T-cell (primary cell): ENCODE results near the gene POU3F1. TPM values are rescaled to one million over a fixed set of nuclear protein-coding genes. Genes with fewer than 3 reads are reported as not detected.

Experiments
- ATAC-seq, 4 experiments: fragments of 200-7000 bp in 3 of 4; fragments of 150-1000 bp in 1 of 4; cut with Tn5 transposase; replicated peaks in 1 of 4; 1 replicate in 3 of 4; 2 replicates in 1 of 4; pipeline ENCODE4 v1.10.0; 2021; ENCODE audit warnings: moderate library complexity in 3 of 4, mild to moderate bottlenecking in 2 of 4, moderate number of reproducible peaks in 1 of 4
- CTCF ChIA-PET, 2 donors: fragments of 300-600 bp; sonication (Branson Sonifier 250); formaldehyde crosslinking; loops; one replicate each; lab custom pipeline; 2022; ENCODE audit warnings: antibody characterized with exemption in 2 of 2; lab: Charles Lee
- POLR2A ChIA-PET, 2 donors: fragments of 300-600 bp; sonication (Branson Sonifier 250); formaldehyde crosslinking; loops; one replicate each; lab custom pipeline; 2022; ENCODE audit warnings: antibody characterized with exemption in 2 of 2; lab: Charles Lee
- DNase-seq, 35 experiments: peaks; one replicate each; pipeline versions ENCODE4 v3.0.0 to v3.0.0-alpha.2; 2013 to 2023
- H3K27ac ChIP-seq: one replicate; pipeline ENCODE4 v1.5.1; 2013; ENCODE audit warnings: low read length
- H3K27me3 ChIP-seq, 2 experiments: replicated peaks in 1 of 2; 1 replicate in 1 of 2; 2 replicates in 1 of 2; pipeline versions ENCODE4 v1.6.1 to v1.7.0; 2013; ENCODE audit warnings: low read length in 1 of 2, mixed read lengths in 1 of 2; ENCODE audit not compliant: control insufficient read depth in 2 of 2, insufficient read depth in 2 of 2; ENCODE audit errors: extremely low read depth in 1 of 2
- H3K36me3 ChIP-seq, 2 donors: 1 replicate in 1 of 2; 2 replicates in 1 of 2; pipeline versions ENCODE4 v1.6.1 to v1.7.0; 2013; ENCODE audit warnings: low read length in 1 of 2; ENCODE audit not compliant: control insufficient read depth in 2 of 2, insufficient read depth in 1 of 2; ENCODE audit errors: extremely low read depth in 1 of 2
- H3K4me1 ChIP-seq, 2 experiments: 1 replicate in 1 of 2; 2 replicates in 1 of 2; pipeline versions ENCODE4 v1.6.1 to v1.7.0; 2013; ENCODE audit warnings: low read length in 2 of 2, mixed read lengths in 1 of 2; ENCODE audit not compliant: insufficient read depth in 2 of 2, control insufficient read depth in 1 of 2; ENCODE audit errors: extremely low read depth in 1 of 2
- H3K4me3 ChIP-seq, 2 donors: 1 replicate in 1 of 2; 2 replicates in 1 of 2; pipeline versions ENCODE4 v1.5.1 to v1.7.0; 2013; ENCODE audit warnings: mild to moderate bottlenecking in 2 of 2, low read length in 1 of 2, moderate library complexity in 1 of 2; ENCODE audit not compliant: control insufficient read depth in 1 of 2; ENCODE audit errors: extremely low read depth in 1 of 2
- H3K9me3 ChIP-seq: 2 replicates; pipeline ENCODE4 v1.7.0; 2013
- H3K27ac Mint-ChIP-seq, 2 donors: one replicate each; pipeline ENCODE4 v1.8.0; 2020 to 2021; ENCODE audit warnings: mild to moderate bottlenecking in 2 of 2, mixed read lengths in 2 of 2
- H3K27me3 Mint-ChIP-seq, 2 donors: one replicate each; pipeline ENCODE4 v1.8.0; 2021 to 2022; ENCODE audit warnings: mixed read lengths in 2 of 2
- H3K36me3 Mint-ChIP-seq: one replicate; pipeline ENCODE4 v1.8.0; 2021; ENCODE audit warnings: mixed read lengths
- H3K4me1 Mint-ChIP-seq, 3 donors: one replicate each; pipeline ENCODE4 v1.8.0; 2020 to 2022; ENCODE audit warnings: mixed read lengths in 3 of 3, mild to moderate bottlenecking in 1 of 3
- H3K4me3 Mint-ChIP-seq, 3 donors: one replicate each; pipeline ENCODE4 v1.8.0; 2020 to 2022; ENCODE audit warnings: mild to moderate bottlenecking in 3 of 3, mixed read lengths in 3 of 3, moderate library complexity in 3 of 3
- H3K9me3 Mint-ChIP-seq, 3 donors: one replicate each; pipeline ENCODE4 v1.8.0; 2020 to 2022; ENCODE audit warnings: mixed read lengths in 3 of 3
- WGBS: methylation state at CpG from one replicate; pipeline ENCODE4 v1.1.5; 2013; ENCODE audit warnings: missing lambda C conversion rate; ENCODE audit not compliant: insufficient coverage; 5-methylcytosine and 5-hydroxymethylcytosine counted together
- total RNA-seq, 35 experiments: library from RNA in 6 of 35; stranded (reverse) in 6 of 35; fragments of 120-200 nt in 1 of 35; gene quantifications; one replicate each; pipeline versions ENCODE4 v1.2.1 to v1.2.4 and lab custom pipeline; 2013 to 2026

POU3F1 gene
- total RNA-seq, 5 donors from 2014 or later (not counting 1 experiment from before 2014, with no cell fraction given): 0.28 to 0.72 (median 0.64) TPM

DNA sequence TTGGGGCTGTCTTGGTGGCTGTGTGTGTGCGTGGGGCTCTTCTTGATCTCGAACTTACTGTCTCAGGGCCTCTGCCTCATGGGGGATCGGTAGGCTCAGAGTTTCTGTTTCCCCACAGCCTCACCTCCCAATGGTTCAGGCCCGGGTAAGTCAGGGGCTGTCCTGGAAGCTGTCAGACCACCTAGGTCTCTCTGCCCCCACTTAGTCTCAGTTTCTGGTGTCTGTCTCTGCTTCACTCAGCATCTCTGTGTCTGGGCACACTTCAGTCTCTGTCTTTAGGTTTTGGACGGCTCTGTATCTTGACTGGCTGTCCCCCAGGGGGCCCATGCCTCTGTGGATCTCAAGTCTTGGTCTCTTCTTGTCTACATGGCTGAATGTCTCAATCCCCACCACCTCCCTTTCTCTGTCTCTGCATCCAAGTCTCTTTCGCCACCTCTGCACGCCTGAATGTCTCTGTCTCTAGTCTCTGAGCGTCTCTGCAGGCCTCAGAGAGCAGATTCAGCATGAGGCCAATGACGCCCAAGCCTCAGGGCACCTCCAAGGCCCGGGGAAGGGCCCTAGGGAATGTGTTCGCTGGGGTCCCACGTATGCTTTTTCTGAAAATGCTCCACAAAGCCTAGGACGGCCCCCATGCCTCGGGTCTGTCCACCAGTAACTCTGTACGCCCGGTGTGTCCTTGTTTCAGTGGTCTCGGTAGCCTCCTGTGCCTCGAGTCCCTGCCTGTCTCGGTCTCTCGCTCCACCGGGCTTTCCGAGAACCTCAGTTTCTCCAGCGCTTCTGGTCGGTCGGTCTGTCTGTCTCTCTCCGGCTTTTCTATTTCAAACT lies 42.1 kb downstream of the POU3F1 start:
- no peaks in the 10 kb centered on the region for H3K36me3 ChIP-seq
- H3K27ac ChIP-seq: peak overlapping the region; percentile 19
- POLR2A ChIA-PET: no interaction called here
- Mint-ChIP-seq H3K4me1 (peaks cover 24 to 55% (median 53%) of the 10 kb centered on the region in 3 donors), H3K9me3 (no peaks in the 10 kb centered on the region), H3K27ac (peak overlapping the region; percentile 68 to 86), H3K4me3 (peak overlapping the region; percentile 76 to 83 (median 77)), H3K36me3 (no peaks in the 10 kb centered on the region), H3K27me3 (peaks cover 0 to 3% of the 10 kb centered on the region in 2 donors)
- H3K9me3 ChIP-seq: no peaks in the 10 kb centered on the region
- ATAC-seq: peak; percentile 9 to 43 (median 16)
- CTCF ChIA-PET: interaction anchor here in 1 of 2 donors (0.6 kb wide), 1 partner anchor 237 kb away, joined by 7 read pairs; no protein-coding TSS in a partner anchor
- peak overlapping the region; percentile 45 to 57 for H3K4me3 ChIP-seq
- peaks cover 0 to 18% of the 10 kb centered on the region in 2 experiments for H3K27me3 ChIP-seq
- 8% methylated on average over 17 of the region's 26 CpGs for WGBS
- peak in 2 of 35 experiments; percentile 24 to 41 for DNase-seq
- peaks cover 0 to 42% of the 10 kb centered on the region in 2 experiments for H3K4me1 ChIP-seq

GRCh38 chr1:38003261-38004250 lies 43.0 kb downstream of the POU3F1 start:
- no peak for ATAC-seq
- peaks cover 0 to 41% of the 10 kb centered on the region in 2 experiments for H3K4me1 ChIP-seq
- Mint-ChIP-seq H3K27ac (peak overlapping the region; percentile 57 to 86), H3K9me3 (no peaks in the 10 kb centered on the region), H3K4me3 (peak overlapping the region; percentile 76 to 83 (median 77)), H3K36me3 (no peaks in the 10 kb centered on the region), H3K27me3 (peaks cover 0 to 3% of the 10 kb centered on the region in 2 donors), H3K4me1 (peaks cover 20 to 55% (median 54%) of the 10 kb centered on the region in 3 donors)
- no peaks in the 10 kb centered on the region for H3K9me3 ChIP-seq
- POLR2A ChIA-PET: interaction anchor here in 1 of 2 donors (0.6 kb wide), 1 partner anchor 313 kb away, joined by 3 read pairs; a partner anchor contains a TSS
- WGBS: 92% methylated on average over 5 of the region's 8 CpGs
- H3K27ac ChIP-seq: no peak overlapping the region
- H3K27me3 ChIP-seq: peaks cover 0 to 21% of the 10 kb centered on the region in 2 experiments
- no peaks in the 10 kb centered on the region for H3K36me3 ChIP-seq
- peak overlapping the region; percentile 45 to 57 for H3K4me3 ChIP-seq
- CTCF ChIA-PET: interaction anchor here (0.6 to 0.8 kb wide), 3 partner anchors 12 to 1089 kb away, joined by 3 to 7 read pairs (median 4); no protein-coding TSS in a partner anchor
- no peak for DNase-seq

GRCh38 chr1:38000529-38001455 lies 45.8 kb downstream of the POU3F1 start:
- Mint-ChIP-seq H3K36me3 (no peaks in the 10 kb centered on the region), H3K4me1 (peaks cover 20 to 57% (median 56%) of the 10 kb centered on the region in 3 donors), H3K4me3 (no peak overlapping the region), H3K9me3 (no peaks in the 10 kb centered on the region), H3K27ac (peak overlapping the region; percentile 94 to 95), H3K27me3 (peaks cover 0 to 3% of the 10 kb centered on the region in 2 donors)
- no peak overlapping the region for H3K4me3 ChIP-seq
- POLR2A ChIA-PET: no interaction called here
- WGBS: 47% methylated on average over 6 of the region's 13 CpGs
- peak overlapping the region; percentile 23 for H3K27ac ChIP-seq
- no peak for ATAC-seq
- H3K9me3 ChIP-seq: no peaks in the 10 kb centered on the region
- H3K27me3 ChIP-seq: peaks cover 0 to 17% of the 10 kb centered on the region in 2 experiments
- H3K4me1 ChIP-seq: peaks cover 0 to 34% of the 10 kb centered on the region in 2 experiments
- CTCF ChIA-PET: interaction anchor here in 1 of 2 donors (0.6 kb wide), 1 partner anchor 506 kb away, joined by 6 read pairs; no protein-coding TSS in a partner anchor
- no peak for DNase-seq
- peaks cover 0 to 2% of the 10 kb centered on the region in 2 donors for H3K36me3 ChIP-seq

GRCh38 chr1:38000233-38000528 lies 46.4 kb downstream of the POU3F1 start:
- ChIA-PET POLR2A (no interaction called here), CTCF (interaction anchor here in 1 of 2 donors (0.6 kb wide), 1 partner anchor 506 kb away, joined by 6 read pairs; no protein-coding TSS in a partner anchor)
- H3K27ac ChIP-seq: peak overlapping the region; percentile 23
- H3K4me3 Mint-ChIP-seq: no peak overlapping the region
- peaks cover 23 to 59% (median 59%) of the 10 kb centered on the region in 3 donors for H3K4me1 Mint-ChIP-seq
- H3K27me3 ChIP-seq: peaks cover 0 to 16% of the 10 kb centered on the region in 2 experiments
- peaks cover under 1 to 34% of the 10 kb centered on the region in 2 experiments for H3K4me1 ChIP-seq
- DNase-seq (no peak), ATAC-seq (no peak)
- H3K27me3 Mint-ChIP-seq: peaks cover 0 to 3% of the 10 kb centered on the region in 2 donors
- no peaks in the 10 kb centered on the region for H3K9me3 ChIP-seq
- peak overlapping the region; percentile 94 to 95 for H3K27ac Mint-ChIP-seq
- no peak overlapping the region for H3K4me3 ChIP-seq
- no peaks in the 10 kb centered on the region for H3K36me3 Mint-ChIP-seq
- no CpG with 5 or more reads among the region's 2 CpGs for WGBS
- peaks cover 0 to 2% of the 10 kb centered on the region in 2 donors for H3K36me3 ChIP-seq
- no peaks in the 10 kb centered on the region for H3K9me3 Mint-ChIP-seq

DNA sequence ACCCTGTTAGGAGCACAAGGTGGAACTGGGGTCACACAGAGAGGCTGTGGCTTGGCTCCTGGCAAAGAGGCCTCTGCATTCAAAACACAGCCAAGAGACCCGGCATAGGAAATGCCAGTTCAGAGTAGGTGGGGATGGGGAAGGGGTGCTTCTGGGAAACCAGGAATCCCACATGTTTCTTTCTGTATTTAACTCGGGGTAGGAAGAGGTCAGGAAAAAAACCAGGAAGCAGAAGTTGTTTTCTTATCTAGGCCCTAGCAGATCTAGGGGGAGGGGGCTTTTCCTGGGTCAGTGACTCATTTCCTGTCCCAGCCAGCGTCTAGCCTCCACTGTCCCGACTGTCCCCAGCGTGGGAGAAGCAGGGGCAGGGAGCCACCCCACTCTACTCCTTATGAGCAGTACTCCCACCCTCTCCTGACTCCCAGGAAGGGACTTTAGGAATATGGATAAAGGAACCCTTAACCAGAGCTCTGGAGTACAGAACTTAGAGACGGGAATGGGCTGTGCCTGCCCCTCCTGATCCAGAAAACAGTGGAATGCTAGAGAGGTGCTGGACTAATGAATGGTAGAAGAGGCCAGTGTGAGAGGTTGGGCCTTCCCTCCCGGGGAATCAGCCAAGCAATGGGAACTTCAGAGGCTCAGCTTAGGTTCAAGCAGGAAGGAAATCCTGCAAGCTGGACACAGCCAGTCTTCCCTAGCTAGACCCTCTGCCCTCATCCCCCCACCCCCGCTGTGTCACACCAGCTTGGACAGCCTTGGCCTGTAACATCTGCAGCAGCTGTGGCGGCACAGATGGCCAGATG lies 47.0 kb downstream of the POU3F1 start:
- Histone ChIP-seq H3K4me1 (peaks cover 4 to 37% of the 10 kb centered on the region in 2 experiments), H3K4me3 (no peak overlapping the region), H3K9me3 (no peaks in the 10 kb centered on the region), H3K27me3 (peaks cover 0 to 13% of the 10 kb centered on the region in 2 experiments), H3K27ac (no peak overlapping the region), H3K36me3 (peaks cover 0 to 2% of the 10 kb centered on the region in 2 donors)
- ChIA-PET CTCF (no interaction called here), POLR2A (no interaction called here)
- Mint-ChIP-seq H3K27ac (peak overlapping the region; percentile 94 to 95), H3K4me3 (peak overlapping the region in 1 of 3 donors; percentile 49), H3K4me1 (peaks cover 26 to 63% (median 62%) of the 10 kb centered on the region in 3 donors), H3K27me3 (peaks cover 0 to 3% of the 10 kb centered on the region in 2 donors), H3K36me3 (no peaks in the 10 kb centered on the region), H3K9me3 (no peaks in the 10 kb centered on the region)
- DNase-seq (no peak), ATAC-seq (no peak)
- 68% methylated on average over 2 of the region's 9 CpGs for WGBS
